ENCODE data around the gene RFPL4AL1.

The RFPL4AL1 gene

GRCh38 chr19:55777528-55777927, 8.6 kb downstream of the RFPL4AL1 start:
- TF ChIP-seq ZNF24 (tag by site-specific recombination; IDR thresholded peaks at IDR 0.05) (no peak), ZSCAN5A (tag by site-specific recombination; IDR thresholded peaks at IDR 0.05) (no peak), ATF2 (tag by site-specific recombination; IDR thresholded peaks at IDR 0.05; ENCODE audit: low read depth) (no peak)
- H3K4me1 ChIP-seq (ENCODE audit: control insufficient read depth, insufficient read depth, low read length), result no peaks in the 10 kb centered on the region
- H3K36me3 ChIP-seq (ENCODE audit: control insufficient read depth in 2 of 2, insufficient read depth in 1 of 2, low read length in 2 of 2), result no peaks in the 10 kb centered on the region
- ChIA-PET CTCF (interaction anchor here (0.5 to 2.5 kb wide), 8 partner anchors 24 to 136 kb away, joined by 3 to 25 read pairs (median 4); no protein-coding TSS in a partner anchor), POLR2A (no interaction called here)
- H3K27ac ChIP-seq (ENCODE audit: extremely low read depth, low read depth, low read length), result no peak overlapping the region
- no peak overlapping the region for H3K4me3 ChIP-seq (ENCODE audit: low read depth, low read length)
- H3K9me3 ChIP-seq (ENCODE audit: control insufficient read depth, insufficient read depth, low read depth, low read length), result no peaks in the 10 kb centered on the region

GRCh38 chr19:55778331-55778730, 9.4 kb downstream of the RFPL4AL1 start:
- H3K9me3 ChIP-seq (ENCODE audit: control insufficient read depth, insufficient read depth, low read depth, low read length), result no peaks in the 10 kb centered on the region
- no peak overlapping the region for H3K27ac ChIP-seq (ENCODE audit: extremely low read depth, low read depth, low read length)
- H3K4me1 ChIP-seq (ENCODE audit: control insufficient read depth, insufficient read depth, low read length), result no peaks in the 10 kb centered on the region
- no peak overlapping the region for H3K4me3 ChIP-seq (ENCODE audit: low read depth, low read length)
- CTCF ChIA-PET, result interaction anchor here (0.6 to 2.5 kb wide), 4 partner anchors 23 to 56 kb away, joined by 3 to 25 read pairs (median 4); no protein-coding TSS in a partner anchor
- H3K36me3 ChIP-seq (ENCODE audit: control insufficient read depth in 2 of 2, insufficient read depth in 1 of 2, low read length in 2 of 2), result no peaks in the 10 kb centered on the region
- TF ChIP-seq GFI1B (tag by site-specific recombination; IDR thresholded peaks at IDR 0.05) (no peak), ZNF660 (tag by site-specific recombination; IDR thresholded peaks at IDR 0.05) (no peak), ZNF112 (tag by site-specific recombination; IDR thresholded peaks at IDR 0.05) (no peak), PRDM1 (tag by site-specific recombination; IDR thresholded peaks at IDR 0.05) (no peak), ZNF354C (tag by site-specific recombination; IDR thresholded peaks at IDR 0.05; ENCODE audit: borderline replicate concordance, low read depth) (no peak), ZNF433 (tag by site-specific recombination; IDR thresholded peaks at IDR 0.05; ENCODE audit: low read depth) (no peak), ZNF664 (tag by site-specific recombination; IDR thresholded peaks at IDR 0.05) (no peak), ZNF10 (tag by site-specific recombination; IDR thresholded peaks at IDR 0.05) (no peak), ZNF350 (tag by site-specific recombination; IDR thresholded peaks at IDR 0.05) (no peak), KLF10 (tag by site-specific recombination; IDR thresholded peaks at IDR 0.05) (no peak), SP3 (tag by site-specific recombination; IDR thresholded peaks at IDR 0.05) (no peak), ZNF677 (tag by site-specific recombination; IDR thresholded peaks at IDR 0.05) (no peak), SP7 (tag by site-specific recombination; IDR thresholded peaks at IDR 0.05) (no peak), ZNF132 (tag by site-specific recombination; IDR thresholded peaks at IDR 0.05; ENCODE audit: borderline replicate concordance) (no peak), ZNF398 (tag by site-specific recombination; IDR thresholded peaks at IDR 0.05) (no peak), ZNF23 (tag by site-specific recombination; IDR thresholded peaks at IDR 0.05; ENCODE audit: borderline replicate concordance) (no peak)
- TF ChIP-seq, protein P1, sequence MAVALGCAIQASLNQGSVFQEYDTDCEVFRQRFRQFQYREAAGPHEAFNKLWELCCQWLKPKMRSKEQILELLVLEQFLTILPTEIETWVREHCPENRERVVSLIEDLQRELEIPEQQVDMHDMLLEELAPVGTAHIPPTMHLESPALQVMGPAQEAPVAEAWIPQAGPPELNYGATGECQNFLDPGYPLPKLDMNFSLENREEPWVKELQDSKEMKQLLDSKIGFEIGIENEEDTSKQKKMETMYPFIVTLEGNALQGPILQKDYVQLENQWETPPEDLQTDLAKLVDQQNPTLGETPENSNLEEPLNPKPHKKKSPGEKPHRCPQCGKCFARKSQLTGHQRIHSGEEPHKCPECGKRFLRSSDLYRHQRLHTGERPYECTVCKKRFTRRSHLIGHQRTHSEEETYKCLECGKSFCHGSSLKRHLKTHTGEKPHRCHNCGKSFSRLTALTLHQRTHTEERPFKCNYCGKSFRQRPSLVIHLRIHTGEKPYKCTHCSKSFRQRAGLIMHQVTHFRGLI (tag by site-specific recombination; IDR thresholded peaks at IDR 0.05), result no peak
- TF ChIP-seq, protein P2, sequence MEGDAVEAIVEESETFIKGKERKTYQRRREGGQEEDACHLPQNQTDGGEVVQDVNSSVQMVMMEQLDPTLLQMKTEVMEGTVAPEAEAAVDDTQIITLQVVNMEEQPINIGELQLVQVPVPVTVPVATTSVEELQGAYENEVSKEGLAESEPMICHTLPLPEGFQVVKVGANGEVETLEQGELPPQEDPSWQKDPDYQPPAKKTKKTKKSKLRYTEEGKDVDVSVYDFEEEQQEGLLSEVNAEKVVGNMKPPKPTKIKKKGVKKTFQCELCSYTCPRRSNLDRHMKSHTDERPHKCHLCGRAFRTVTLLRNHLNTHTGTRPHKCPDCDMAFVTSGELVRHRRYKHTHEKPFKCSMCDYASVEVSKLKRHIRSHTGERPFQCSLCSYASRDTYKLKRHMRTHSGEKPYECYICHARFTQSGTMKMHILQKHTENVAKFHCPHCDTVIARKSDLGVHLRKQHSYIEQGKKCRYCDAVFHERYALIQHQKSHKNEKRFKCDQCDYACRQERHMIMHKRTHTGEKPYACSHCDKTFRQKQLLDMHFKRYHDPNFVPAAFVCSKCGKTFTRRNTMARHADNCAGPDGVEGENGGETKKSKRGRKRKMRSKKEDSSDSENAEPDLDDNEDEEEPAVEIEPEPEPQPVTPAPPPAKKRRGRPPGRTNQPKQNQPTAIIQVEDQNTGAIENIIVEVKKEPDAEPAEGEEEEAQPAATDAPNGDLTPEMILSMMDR (tag by site-specific recombination; IDR thresholded peaks at IDR 0.05), result no peak
- POLR2A ChIA-PET, result no interaction called here

Measured in HEK293 (cell line).